Keratinocyte (primary cell): ENCODE data around the gene BAG5. TPM values are rescaled to one million over a fixed set of nuclear protein-coding genes. Genes with fewer than 3 reads are reported as not detected.

Experiments
- DNase-seq: peaks from one replicate; pipeline ENCODE4 v3.0.0-alpha.2; 2011; ENCODE audit warnings: low read depth, missing footprints, low spot score
- FAIRE-seq: peaks from 2 replicates; lab custom pipeline; 2011; peaks lifted over from hg19 to GRCh38; lab: Jason Lieb, UNC
- H2AFZ ChIP-seq: 2 replicates; pipeline ENCODE4 v1.6.0; 2012; ENCODE audit warnings: low read length, control low read depth, inconsistent platforms; ENCODE audit not compliant: control insufficient read depth
- H3K27ac ChIP-seq: 2 replicates; pipeline ENCODE4 v1.5.1; 2011; ENCODE audit warnings: low read length; ENCODE audit not compliant: control insufficient read depth, insufficient read depth
- H3K27me3 ChIP-seq: 3 replicates; pipeline ENCODE4 v1.6.0; 2011; ENCODE audit warnings: low read length; ENCODE audit not compliant: control insufficient read depth, insufficient read depth; ENCODE audit errors: extremely low read depth
- H3K36me3 ChIP-seq, 2 experiments: 2 replicates in 1 of 2; 3 replicates in 1 of 2; pipeline ENCODE4 v1.5.1; 2011; ENCODE audit warnings: low read length in 2 of 2, mild to moderate bottlenecking in 1 of 2; ENCODE audit not compliant: control insufficient read depth in 2 of 2, insufficient read depth in 2 of 2; ENCODE audit errors: extremely low read depth in 1 of 2
- H3K4me1 ChIP-seq: 3 replicates; pipeline ENCODE4 v1.5.1; 2011; ENCODE audit warnings: low read length; ENCODE audit not compliant: control insufficient read depth, insufficient read depth; ENCODE audit errors: extremely low read depth
- H3K4me2 ChIP-seq: 3 replicates; pipeline ENCODE4 v1.6.0; 2011; ENCODE audit warnings: low read depth, low read length; ENCODE audit not compliant: control insufficient read depth, insufficient read depth; ENCODE audit errors: extremely low read depth
- H3K4me3 ChIP-seq, 3 experiments: fragments of 200-600 bp in 1 of 3; sonication (generic) in 1 of 3; 2 replicates in 2 of 3; 3 replicates in 1 of 3; pipeline ENCODE4 v1.5.1; 2011 to 2016; ENCODE audit warnings: low read length in 3 of 3, mild to moderate bottlenecking in 3 of 3, control low read depth in 2 of 3, inconsistent platforms in 1 of 3, low read depth in 1 of 3, mixed read lengths in 1 of 3, mixed run types in 1 of 3, moderate library complexity in 1 of 3; ENCODE audit not compliant: control insufficient read depth in 2 of 3, insufficient read depth in 2 of 3; ENCODE audit errors: extremely low read depth in 1 of 3
- H3K79me2 ChIP-seq: 2 replicates; pipeline ENCODE4 v1.6.0; 2012; ENCODE audit warnings: low read length; ENCODE audit not compliant: control insufficient read depth, insufficient read depth
- H3K9ac ChIP-seq: 3 replicates; pipeline ENCODE4 v1.6.0; 2011; ENCODE audit warnings: low read length; ENCODE audit not compliant: control insufficient read depth, insufficient read depth; ENCODE audit errors: extremely low read depth
- H3K9me1 ChIP-seq: 3 replicates; pipeline ENCODE4 v1.6.0; 2011; ENCODE audit warnings: low read length; ENCODE audit not compliant: control insufficient read depth, insufficient read depth; ENCODE audit errors: extremely low read depth
- H3K9me3 ChIP-seq: 2 replicates; pipeline ENCODE4 v1.5.1; 2012; ENCODE audit warnings: low read depth, low read length; ENCODE audit not compliant: control insufficient read depth
- H4K20me1 ChIP-seq: 3 replicates; pipeline ENCODE4 v1.6.0; 2011; ENCODE audit warnings: low read length; ENCODE audit not compliant: control insufficient read depth, insufficient read depth; ENCODE audit errors: extremely low read depth
- EZH2 ChIP-seq: IDR thresholded peaks from one replicate; pipeline ENCODE4 v1.6.1; 2012; ENCODE audit warnings: inconsistent platforms, mild to moderate bottlenecking, low read length, moderate library complexity
- dilution Hi-C: fragments of 300-500 bp; cut with MboI; formaldehyde crosslinking; loops from one replicate; pipeline ENCODE4 v1.7.0; 2020; ENCODE audit warnings: low sequenced_read_pairs; ENCODE audit not compliant: extremely low pct_ligation_motif_present
- polyA plus RNA-seq, 5 experiments: library from polyadenylated mRNA; depleted of rRNA in 3 of 5; stranded (reverse) in 3 of 5; stranded (forward) in 1 of 5; unstranded in 1 of 5; fragments of >200 nt; gene quantifications; 1 replicate in 1 of 5; 2 replicates in 3 of 5; 3 replicates in 1 of 5; pipeline versions ENCODE4 v1.2.1 to v1.2.3, GENCODE V29; 2011 to 2012; ENCODE audit warnings: missing spikeins in 2 of 5, low read depth in 1 of 5, low replicate concordance in 1 of 5
- TF ChIP-seq, protein P1 (sequence below), 3 experiments: IDR thresholded peaks in 1 of 3; conservative IDR thresholded peaks in 1 of 3; optimal IDR thresholded peaks in 1 of 3; 2 replicates in 2 of 3; 3 replicates in 1 of 3; pipeline versions ENCODE3 to v1.5.1; 2011; ENCODE audit warnings: low read length in 3 of 3, mild to moderate bottlenecking in 3 of 3, moderate library complexity in 2 of 3, control low read depth in 1 of 3, inconsistent platforms in 1 of 3; ENCODE audit not compliant: insufficient read depth in 2 of 3; ENCODE audit errors: extremely low read depth in 1 of 3

BAG5 gene
- polyA plus RNA-seq, 1 donor (not counting 4 experiments of a cell fraction or from before 2014, with no cell fraction given), result 14.4 TPM

DNA sequence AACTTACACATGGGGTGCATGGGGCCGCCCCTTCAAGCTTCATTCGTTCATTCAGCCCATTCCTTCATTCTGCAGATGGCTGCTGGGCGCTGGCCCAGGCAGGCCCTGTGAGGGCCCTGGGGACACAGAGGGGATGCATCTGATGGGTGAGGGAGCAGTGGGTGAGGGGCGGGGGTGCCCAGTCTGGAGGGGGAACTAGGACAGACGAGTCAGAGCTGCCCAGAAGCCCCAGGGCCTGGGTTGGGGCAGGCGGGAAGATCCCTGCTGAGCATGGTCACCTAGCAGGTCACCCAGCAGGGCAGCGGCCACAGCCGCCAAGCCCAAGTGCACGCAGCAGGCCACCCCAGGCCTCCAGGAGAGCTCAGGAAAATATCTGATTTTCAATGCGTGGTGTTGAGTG lies 19.3 kb downstream of the BAG5 start:
- H3K4me1 ChIP-seq, result peaks cover 31% of the 10 kb centered on the region
- no peak overlapping the region for H3K4me2 ChIP-seq
- H3K9me3 ChIP-seq, result no peaks in the 10 kb centered on the region
- H3K27me3 ChIP-seq, result no peaks in the 10 kb centered on the region
- no peak overlapping the region for H3K27ac ChIP-seq
- no peak overlapping the region for H3K4me3 ChIP-seq
- TF ChIP-seq, protein P1, sequence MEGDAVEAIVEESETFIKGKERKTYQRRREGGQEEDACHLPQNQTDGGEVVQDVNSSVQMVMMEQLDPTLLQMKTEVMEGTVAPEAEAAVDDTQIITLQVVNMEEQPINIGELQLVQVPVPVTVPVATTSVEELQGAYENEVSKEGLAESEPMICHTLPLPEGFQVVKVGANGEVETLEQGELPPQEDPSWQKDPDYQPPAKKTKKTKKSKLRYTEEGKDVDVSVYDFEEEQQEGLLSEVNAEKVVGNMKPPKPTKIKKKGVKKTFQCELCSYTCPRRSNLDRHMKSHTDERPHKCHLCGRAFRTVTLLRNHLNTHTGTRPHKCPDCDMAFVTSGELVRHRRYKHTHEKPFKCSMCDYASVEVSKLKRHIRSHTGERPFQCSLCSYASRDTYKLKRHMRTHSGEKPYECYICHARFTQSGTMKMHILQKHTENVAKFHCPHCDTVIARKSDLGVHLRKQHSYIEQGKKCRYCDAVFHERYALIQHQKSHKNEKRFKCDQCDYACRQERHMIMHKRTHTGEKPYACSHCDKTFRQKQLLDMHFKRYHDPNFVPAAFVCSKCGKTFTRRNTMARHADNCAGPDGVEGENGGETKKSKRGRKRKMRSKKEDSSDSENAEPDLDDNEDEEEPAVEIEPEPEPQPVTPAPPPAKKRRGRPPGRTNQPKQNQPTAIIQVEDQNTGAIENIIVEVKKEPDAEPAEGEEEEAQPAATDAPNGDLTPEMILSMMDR (optimal IDR thresholded peaks at IDR 0.05 in 1 of 3, IDR thresholded peaks at IDR 0.05 in 1 of 3, conservative IDR thresholded peaks at IDR 0.05 in 1 of 3; ENCODE audit: extremely low read depth in 1 of 3, insufficient read depth in 2 of 3, low read length in 3 of 3), result no peak
- TF ChIP-seq EZH2, result no peak
- H3K36me3 ChIP-seq, result no peaks in the 10 kb centered on the region
- dilution Hi-C loops, result no loop called here
- FAIRE-seq (no peak), DNase-seq (no peak)
- no peak overlapping the region for H3K9ac ChIP-seq
- H4K20me1 ChIP-seq, result peaks cover 7% of the 10 kb centered on the region
- H2AFZ ChIP-seq, result no peak overlapping the region
- no peaks in the 10 kb centered on the region for H3K9me1 ChIP-seq
- no peaks in the 10 kb centered on the region for H3K79me2 ChIP-seq

DNA sequence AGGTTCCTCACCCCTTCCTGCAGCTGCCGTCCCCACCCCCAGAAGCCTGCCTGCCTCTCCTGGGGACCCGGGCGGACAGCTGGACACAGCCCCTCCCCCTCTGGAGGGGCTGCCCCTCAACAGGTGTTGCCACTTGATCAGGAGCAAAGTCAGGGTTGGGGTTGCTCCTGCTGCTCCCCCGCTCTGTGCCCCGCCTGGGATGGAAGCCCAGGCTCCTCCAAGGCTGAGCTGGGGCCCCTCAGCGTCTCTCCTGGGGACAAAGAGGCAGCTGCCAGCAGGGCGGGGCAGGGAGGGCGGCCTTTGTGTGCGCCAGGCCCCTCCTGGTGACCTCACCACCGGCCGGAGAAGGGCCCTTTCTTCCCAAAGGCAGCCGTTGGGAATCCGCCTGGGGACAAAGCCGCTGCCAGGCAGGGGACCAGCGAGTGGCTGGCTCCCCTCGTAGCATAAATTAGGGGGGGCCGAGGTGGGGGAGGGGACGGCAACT lies 19.8 kb downstream of the BAG5 start:
- H3K36me3 ChIP-seq, result no peaks in the 10 kb centered on the region
- no peak overlapping the region for H3K27ac ChIP-seq
- no peaks in the 10 kb centered on the region for H3K9me1 ChIP-seq
- H3K4me1 ChIP-seq, result peaks cover 31% of the 10 kb centered on the region
- H3K27me3 ChIP-seq, result no peaks in the 10 kb centered on the region
- DNase-seq (no peak), FAIRE-seq (no peak)
- H3K4me3 ChIP-seq, result no peak overlapping the region
- no peak overlapping the region for H2AFZ ChIP-seq
- H3K79me2 ChIP-seq, result no peaks in the 10 kb centered on the region
- dilution Hi-C loops, result no loop called here
- peaks cover 7% of the 10 kb centered on the region for H4K20me1 ChIP-seq
- H3K9me3 ChIP-seq, result no peaks in the 10 kb centered on the region
- H3K9ac ChIP-seq, result no peak overlapping the region
- no peak overlapping the region for H3K4me2 ChIP-seq
- TF ChIP-seq, protein P1 (optimal IDR thresholded peaks at IDR 0.05 in 1 of 3, IDR thresholded peaks at IDR 0.05 in 1 of 3, conservative IDR thresholded peaks at IDR 0.05 in 1 of 3; ENCODE audit: extremely low read depth in 1 of 3, insufficient read depth in 2 of 3, low read length in 3 of 3), result no peak
- no peak for TF ChIP-seq EZH2
